Prostate gland (tissue), 2 donors: ENCODE data around the gene BRD2.

Source experiments
- CTCF ChIP-seq, 4 experiments: fragments of 200-600 bp in 2 of 4; fragments of 450-650 bp in 2 of 4; sonication (generic) in 2 of 4; IDR thresholded peaks; 1 replicate in 3 of 4; 2 replicates in 1 of 4; pipeline ENCODE4 v1.5.1; 2016 to 2019; ENCODE audit warnings: antibody characterized with exemption in 4 of 4, mild to moderate bottlenecking in 2 of 4, moderate library complexity in 2 of 4
- POLR2A ChIP-seq: fragments of 450-650 bp; IDR thresholded peaks from one replicate; pipeline ENCODE4 v1.6.1; 2016; ENCODE audit warnings: antibody characterized with exemption, mild to moderate bottlenecking
- POLR2AphosphoS5 ChIP-seq: sonication (generic); formaldehyde crosslinking; IDR thresholded peaks from one replicate; pipeline ENCODE4 v1.6.1; 2017; ENCODE audit warnings: antibody characterized with exemption

DNA sequence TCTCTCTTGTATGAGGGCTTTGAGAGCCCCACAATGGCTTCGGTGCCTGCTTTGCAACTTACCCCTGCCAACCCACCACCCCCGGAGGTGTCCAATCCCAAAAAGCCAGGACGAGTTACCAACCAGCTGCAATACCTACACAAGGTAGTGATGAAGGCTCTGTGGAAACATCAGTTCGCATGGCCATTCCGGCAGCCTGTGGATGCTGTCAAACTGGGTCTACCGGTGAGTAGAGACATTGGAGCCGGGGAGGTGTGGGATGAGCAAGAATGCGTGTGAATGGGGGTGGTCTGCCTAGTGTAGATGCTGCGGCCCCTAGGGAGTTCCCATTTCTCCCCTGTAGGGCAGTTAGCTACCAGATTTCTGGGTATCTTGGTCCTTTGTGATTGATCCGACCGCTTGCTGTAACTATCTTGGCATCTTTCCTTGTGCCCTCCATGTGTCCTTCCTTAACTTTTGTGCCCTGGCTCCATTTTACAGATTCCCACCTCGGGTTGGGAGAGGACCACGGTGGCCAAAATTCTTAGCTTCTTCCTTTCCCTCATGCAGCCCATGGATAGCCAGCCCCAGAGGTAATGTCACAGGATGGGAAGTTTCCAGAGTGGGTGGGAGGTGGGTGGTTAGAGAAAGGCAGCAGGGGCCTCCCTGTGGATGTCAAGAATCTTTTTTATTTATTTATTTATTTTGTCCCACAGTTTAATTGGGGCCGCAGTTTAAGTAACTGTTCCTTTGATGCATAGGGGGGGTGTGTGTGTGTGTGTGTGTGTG is 6.3 kb downstream of the BRD2 start:
- TF ChIP-seq POLR2AphosphoS5 (no peak), CTCF (IDR thresholded peaks at IDR 0.05) (no peak), POLR2A (no peak)
